Epithelial cell of prostate (primary cell): ENCODE measurements around the gene KAT6B.
"Not testable (repeated sequence)": the region's sequence is repeated elsewhere in the genome, so short reads cannot be mapped to it uniquely, and the experiment has no call there.

Experiments
- DNase-seq: peaks from one replicate; pipeline ENCODE4 v3.0.0-alpha.2; 2011; ENCODE audit warnings: low read depth, low spot score
- H3K27ac ChIP-seq: fragments of 450-650 bp; 2 replicates; pipeline ENCODE4 v1.5.1; 2017; ENCODE audit warnings: mild to moderate bottlenecking

Gene KAT6B

DNA sequence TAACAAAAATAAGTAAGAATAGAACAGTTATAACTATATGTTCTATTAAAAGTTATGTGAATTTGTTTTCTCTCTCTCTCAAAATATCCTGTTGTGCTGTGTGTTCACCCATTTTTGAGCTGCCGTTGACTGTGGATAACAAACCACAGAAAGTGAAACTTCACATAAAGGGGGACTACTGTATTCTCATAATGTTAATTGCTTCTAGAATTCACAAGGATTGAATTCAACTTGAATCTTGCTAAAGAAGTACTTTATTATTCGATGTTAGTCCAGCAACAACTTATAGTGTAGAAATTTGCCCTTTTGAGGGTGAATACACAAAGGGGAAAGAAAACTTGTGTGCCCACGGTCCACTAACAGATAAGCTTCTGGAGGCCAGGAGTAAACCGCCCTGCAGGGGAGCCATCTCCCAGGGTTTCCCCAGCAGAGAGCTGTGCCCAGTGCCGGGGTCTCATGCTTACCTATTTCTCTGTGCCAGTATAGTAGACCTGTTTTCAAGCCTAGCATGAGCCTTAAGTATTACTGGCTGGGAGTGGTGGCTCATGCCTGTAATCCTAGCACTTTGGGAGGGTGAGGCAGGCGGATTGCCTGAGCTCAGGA is 87.1 kb downstream of the KAT6B start:
- no peak for DNase-seq
- no peak overlapping the region for H3K27ac ChIP-seq

DNA sequence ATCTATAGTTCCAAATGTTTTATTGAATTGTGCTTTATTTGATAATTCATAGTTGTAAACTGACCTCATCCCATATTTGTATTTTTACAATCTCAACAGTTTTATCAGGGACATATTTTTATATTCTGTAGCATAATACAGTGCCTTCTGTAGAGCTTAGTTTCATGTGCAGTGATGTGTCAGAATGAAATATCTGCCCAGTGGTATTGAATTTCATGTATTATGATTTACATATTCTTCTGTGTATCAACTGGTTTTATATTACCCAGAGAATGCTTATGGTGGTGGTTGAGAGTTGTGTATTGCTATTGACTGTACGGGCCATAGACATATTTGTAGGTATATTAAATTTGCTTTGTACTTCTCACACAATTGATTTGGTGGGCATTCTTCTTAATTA is 89.9 kb downstream of the KAT6B start:
- H3K27ac ChIP-seq, result no peak overlapping the region

DNA sequence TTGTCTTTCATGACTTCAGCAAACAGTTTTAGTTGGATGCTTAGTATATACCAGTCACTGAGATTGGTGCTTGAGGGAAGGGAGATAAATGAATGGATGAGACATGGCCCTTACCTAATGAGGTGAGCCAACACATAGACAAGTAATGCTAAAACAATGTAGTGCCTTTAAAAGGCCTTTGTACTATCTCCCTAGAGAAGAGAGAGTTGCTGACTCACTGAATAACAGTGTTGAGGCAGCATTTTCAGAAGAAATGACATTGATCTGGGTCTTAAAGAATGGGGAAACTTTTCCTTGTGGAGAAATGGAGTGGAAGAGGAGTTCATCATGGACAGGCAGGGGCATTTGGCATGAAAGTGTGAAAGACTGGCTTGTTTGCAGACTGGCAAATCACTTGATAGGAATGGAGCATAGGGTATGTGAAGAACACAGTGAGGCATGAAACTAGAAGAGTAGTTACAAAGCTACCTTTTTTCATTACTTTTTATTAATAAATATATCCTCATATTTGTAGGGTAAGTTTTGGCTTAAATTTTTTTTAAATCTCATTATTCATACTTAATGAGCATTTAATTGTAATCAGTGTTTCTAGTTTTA is 91.2 kb downstream of the KAT6B start:
- DNase-seq, result peak; percentile 85

More for the DNA sequence above, 89.9 kb downstream of the KAT6B start:
- DNase-seq, result no peak

DNA sequence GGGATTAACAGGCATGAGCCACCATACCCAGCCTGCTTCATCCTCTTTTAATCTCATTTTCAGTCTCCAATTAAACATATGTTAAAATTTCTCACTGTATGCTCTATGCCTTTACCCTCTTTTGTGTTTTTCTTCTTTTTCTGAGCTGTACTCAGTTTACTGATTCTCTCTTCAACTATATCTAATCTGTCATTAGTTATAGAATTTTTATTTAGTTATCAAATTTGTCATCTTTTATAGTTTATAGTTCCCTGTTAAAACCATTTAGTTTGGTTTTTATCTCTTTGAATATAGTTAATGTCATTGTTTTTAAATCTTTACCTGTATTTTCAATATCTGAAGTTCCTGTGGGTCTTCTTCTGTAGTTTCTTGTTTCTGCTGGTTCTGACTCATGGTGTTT is 93.3 kb downstream of the KAT6B start:
- H3K27ac ChIP-seq, result no peak overlapping the region
- DNase-seq, result no peak

More for the DNA sequence above, 91.2 kb downstream of the KAT6B start:
- peak overlapping the region; percentile 47 for H3K27ac ChIP-seq

DNA sequence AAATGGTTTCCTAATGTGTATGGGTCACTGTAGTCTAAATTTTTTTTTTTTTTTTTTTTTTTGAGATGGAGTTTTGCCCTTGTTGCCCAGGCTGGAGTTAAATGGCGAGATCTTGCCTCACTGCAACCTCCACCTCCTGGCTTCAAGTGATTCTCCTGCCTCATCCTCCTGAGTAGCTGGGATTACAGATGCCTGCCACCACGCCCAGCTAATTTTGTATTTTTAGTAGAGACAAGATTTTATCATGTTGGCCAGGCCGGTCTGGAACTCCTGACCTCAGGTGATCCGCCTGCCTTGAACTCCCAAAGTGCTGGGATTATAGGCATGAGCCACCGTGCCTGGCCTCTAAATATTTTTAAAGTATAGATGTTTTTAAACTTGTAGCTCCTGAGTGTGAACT is 94.7 kb downstream of the KAT6B start:
- DNase-seq, H3K27ac ChIP-seq: not testable (repeated sequence)

DNA sequence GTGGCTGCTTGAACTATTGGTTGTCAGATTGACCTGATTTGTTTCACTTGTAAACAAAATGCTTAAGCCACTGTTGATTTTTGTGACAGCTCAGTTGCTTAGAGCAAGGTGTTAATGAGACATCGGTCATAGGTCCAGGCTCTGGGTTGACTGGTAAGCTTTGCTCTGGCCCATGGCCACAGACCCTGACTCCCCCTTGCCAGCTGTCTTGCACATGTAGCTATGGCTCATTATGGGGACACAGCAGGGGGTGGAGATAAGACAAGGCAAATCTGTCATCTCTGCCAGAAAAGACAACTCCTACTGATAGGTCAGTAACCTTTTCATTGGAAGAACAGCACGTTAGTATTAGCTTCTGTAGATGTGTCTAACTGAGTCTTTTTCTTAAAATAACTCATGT is 95.3 kb downstream of the KAT6B start:
- DNase-seq, result no peak
- H3K27ac ChIP-seq, result no peak overlapping the region

DNA sequence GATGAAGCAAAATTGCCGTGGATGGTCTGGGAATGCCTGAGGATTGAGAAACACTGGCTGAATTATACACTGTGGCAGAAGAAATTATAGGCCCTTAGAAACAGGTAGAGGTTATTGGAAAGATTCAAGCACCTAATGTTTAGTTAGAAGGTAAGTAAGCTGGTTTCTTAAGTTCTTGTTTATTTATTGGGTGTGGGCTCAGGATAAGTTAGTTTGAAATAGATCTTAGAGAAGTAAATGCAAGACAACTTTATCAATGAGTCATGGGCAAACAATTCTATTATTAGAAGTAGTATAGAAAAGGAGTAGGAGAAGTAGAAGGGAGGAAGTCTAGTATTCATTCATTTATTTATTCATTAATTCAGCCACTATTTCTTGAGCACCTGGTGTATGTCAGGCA is 96.5 kb downstream of the KAT6B start:
- DNase-seq, result peak; percentile 27

DNA sequence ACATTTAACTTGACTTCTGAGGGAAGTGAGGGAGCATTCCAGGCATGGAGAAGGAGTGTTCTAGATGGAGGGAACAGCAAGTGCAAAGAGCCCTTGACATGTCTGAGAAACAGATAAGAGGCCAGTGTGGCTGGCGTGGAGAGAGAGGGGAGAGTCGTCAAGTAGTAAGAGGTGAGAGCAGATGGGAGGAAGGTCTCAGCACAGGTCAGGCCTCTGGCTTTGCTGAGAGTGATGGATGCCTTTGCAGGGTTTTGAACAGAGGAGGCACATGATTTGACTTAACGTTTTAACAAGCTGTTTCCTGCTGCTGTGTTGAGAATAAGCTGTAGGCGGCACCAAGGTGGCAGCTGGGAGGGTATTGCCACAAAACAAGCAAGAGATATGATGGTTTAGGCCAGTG is 97.2 kb downstream of the KAT6B start:
- DNase-seq, result no peak
- peak overlapping the region; percentile 84 for H3K27ac ChIP-seq

More for the DNA sequence above, 96.5 kb downstream of the KAT6B start:
- peak overlapping the region; percentile 84 for H3K27ac ChIP-seq

DNA sequence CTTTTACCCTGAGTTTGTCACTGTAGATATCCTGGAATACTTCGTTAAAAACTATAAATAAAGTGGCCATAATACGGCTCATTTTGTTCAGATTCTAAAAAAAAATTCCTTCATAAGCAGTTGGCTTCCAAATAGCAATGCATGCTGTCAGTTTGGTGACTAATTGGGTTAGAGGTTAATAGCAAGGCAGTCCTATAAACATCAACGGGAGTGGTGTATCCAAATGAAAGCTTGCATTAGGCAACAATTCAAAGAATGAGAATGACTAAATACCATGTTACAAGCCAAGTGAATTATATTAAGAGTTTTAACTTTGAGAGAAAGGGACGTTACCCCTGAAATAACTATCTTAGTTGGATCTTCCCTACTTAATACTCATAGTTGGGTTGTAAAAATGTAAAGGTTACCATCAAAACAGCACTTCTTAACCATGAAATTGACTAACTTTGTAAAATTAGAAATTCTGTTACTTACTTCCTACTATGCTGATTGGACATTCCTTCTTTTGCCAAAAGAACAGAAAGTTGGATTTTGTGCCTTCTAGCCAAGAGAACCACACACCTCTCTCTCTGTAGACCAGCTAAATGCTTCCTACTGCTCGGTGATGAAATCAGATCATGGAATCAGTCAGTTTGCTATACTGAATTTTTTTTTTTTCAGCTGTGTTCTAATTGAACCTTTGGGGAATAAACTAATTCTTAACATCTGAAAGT is 98.0 kb downstream of the KAT6B start:
- peak; percentile 74 for DNase-seq
- peak overlapping the region; percentile 84 for H3K27ac ChIP-seq

DNA sequence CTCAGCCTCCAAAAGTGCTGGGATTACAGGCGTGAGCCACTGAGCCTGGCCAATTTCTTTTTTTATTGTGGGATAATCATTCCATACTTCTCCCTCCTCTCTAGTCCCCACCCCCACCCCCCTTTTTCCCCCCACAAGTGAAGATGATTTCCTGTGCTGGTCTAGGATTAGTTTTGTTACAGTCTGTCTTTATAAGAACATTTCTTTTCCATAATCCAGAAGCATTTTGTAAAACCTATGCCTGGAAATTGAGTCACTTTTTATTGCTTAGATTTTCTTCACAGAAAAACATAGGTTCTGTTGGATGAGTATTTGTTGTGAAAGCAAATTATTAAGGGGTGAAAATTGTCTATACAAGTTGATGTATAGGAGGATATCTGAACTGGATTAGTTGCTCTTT is 98.9 kb downstream of the KAT6B start:
- peak overlapping the region; percentile 84 for H3K27ac ChIP-seq
- DNase-seq, result no peak

DNA sequence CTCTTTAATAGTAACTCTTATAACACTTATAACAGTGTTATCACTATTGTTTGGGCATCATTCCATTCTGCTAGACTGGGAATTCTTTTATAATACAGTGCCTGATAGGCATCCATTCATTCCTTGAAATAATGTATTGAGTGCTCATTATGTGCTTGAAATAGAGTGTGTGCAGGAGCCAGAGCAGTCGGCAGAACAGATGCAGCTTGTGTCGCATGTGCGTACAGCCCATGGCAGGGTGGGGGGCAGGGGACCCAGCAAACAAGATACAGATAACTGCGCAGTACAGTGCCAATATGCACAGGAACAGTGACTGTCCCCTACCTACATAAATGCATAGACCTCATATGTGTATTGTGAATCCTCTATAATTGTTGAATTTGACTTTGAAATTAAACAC is 99.3 kb downstream of the KAT6B start:
- no peak overlapping the region for H3K27ac ChIP-seq
- no peak for DNase-seq

DNA sequence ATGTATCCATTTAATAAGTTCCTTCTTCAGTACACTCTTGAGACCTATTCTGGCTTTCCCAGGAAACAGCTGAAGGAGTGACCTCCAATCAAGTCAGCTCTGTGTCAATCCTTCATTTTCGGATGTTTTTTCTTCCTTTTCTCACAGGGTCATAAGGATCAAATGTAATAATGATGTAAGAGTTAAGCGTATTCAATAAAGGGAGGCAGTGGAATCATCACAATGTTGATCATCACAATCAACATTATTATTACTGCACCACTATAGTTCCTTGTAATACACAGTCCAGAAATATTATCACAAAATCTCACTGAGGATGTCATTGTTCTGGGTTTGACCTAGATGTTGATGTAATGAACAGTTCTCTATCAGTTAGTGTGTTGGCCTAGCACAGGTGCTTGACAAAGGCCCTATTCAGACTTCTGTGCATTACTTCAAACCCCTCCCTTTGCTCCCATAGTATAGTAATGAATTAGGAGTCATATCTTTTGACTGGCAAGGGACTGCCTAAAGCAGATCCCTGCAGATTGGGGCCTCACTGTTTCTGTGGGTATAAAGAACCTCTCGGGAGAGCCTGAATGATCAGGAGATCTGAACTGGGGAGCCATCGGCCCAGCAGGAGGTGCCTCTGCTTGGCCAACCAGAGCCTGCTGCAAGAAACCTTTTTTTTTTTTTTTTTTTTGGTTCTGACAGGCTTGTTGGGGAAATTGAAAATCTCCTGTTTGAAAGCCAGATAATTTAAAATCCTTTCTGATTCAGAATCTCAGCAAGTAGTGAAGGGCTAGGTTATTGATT is 100.6 kb downstream of the KAT6B start:
- H3K27ac ChIP-seq, result peak overlapping the region; percentile 11
- no peak for DNase-seq

DNA sequence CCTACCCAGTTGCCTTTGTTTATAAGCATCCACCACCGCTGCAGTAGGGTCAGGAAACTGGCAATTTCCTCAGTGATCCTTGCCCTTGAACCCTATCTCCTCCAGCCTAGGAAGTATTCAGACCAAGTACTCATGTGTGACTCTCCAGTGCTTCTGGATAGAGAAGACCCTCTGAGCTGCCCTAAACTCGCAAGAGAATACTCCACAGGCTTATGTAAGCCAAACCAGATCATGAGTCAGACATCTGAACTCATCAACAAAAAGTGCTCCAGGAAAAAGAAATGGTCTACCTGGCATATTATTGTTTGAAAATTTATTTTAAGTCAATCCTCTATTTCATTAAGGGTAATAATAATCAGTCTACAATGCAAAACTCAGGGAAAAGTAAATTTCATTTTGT is 101.3 kb downstream of the KAT6B start:
- H3K27ac ChIP-seq, result peak overlapping the region; percentile 11
- no peak for DNase-seq

DNA sequence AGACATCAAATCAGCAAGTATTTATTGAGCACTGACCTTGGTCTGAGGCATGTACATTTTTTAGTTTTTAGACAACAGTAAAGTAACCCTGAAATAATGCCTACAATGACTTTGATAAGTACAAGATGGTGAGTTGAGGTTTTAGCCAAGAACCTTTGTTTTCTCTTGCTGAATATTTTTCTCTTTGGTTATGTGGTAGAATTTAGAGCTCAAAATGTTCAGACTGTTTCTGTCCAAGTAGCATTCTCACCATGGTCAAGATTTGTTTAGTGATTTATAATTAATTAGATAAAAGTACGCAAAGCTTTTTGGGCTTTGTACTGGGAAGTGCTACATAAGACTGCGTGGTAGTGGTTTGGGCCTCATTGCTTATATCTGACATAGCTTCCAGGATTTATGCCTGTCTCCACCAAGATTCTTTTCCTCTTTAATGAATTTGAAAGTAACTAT is 102.4 kb downstream of the KAT6B start:
- DNase-seq, result no peak

DNA sequence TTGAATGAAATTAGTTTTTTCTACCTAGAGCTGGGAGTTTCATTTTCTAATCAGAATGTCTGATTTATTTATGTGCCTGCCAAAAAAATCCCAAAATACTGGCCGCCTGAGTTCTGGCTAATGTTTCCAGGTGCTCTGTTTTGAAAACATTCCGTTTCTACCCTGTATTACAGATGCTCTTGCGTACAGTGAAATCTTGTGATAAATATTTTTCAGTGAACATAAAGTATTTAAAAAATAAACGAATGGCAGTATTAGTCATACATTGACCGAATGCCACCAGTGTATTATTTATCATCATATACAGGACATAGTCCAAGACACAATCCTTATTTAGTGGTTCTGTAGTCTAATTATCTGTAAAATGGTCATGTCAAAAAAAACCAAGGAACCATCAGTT is 102.8 kb downstream of the KAT6B start:
- no peak overlapping the region for H3K27ac ChIP-seq
- no peak for DNase-seq

More for the DNA sequence above, 102.4 kb downstream of the KAT6B start:
- H3K27ac ChIP-seq, result no peak overlapping the region

DNA sequence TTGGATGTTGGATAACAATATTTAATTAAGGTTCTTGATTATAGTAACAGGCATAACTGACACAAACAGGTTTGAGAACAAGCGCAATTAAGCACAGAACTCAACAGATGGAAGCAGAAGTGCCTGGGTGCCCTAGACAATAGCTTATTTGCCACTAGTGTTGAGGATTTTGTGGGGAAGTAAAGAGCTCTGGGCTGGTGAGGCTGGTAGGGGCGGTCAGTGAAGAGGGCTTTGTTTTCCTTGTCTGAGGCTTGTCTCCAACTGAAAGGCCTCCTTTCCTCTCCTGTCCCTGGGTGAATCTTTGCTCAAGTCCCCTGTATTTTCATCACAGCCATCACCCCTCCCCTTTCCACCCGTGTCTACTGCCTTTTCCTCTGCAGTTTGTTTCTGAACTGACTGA is 104.6 kb downstream of the KAT6B start:
- no peak overlapping the region for H3K27ac ChIP-seq
- DNase-seq, result no peak

DNA sequence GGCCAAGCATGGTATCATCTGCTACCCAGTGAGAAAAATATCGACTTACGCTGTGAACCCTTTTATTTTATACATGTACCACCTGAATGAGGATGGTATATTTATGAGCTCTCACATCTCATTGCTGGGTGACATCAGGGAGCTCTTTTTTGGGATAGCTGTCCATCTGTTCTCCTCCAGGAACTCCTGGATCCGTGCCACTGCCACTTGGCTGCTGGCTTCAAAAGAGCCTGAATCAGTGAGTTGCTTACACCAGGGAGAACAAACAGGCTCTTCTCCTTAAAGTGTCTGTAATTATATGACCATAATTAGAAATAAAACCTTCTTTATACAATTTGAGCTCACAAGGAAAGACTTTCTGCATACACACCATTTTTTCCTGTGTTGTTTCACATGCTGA is 106.2 kb downstream of the KAT6B start:
- DNase-seq, result no peak
- no peak overlapping the region for H3K27ac ChIP-seq

DNA sequence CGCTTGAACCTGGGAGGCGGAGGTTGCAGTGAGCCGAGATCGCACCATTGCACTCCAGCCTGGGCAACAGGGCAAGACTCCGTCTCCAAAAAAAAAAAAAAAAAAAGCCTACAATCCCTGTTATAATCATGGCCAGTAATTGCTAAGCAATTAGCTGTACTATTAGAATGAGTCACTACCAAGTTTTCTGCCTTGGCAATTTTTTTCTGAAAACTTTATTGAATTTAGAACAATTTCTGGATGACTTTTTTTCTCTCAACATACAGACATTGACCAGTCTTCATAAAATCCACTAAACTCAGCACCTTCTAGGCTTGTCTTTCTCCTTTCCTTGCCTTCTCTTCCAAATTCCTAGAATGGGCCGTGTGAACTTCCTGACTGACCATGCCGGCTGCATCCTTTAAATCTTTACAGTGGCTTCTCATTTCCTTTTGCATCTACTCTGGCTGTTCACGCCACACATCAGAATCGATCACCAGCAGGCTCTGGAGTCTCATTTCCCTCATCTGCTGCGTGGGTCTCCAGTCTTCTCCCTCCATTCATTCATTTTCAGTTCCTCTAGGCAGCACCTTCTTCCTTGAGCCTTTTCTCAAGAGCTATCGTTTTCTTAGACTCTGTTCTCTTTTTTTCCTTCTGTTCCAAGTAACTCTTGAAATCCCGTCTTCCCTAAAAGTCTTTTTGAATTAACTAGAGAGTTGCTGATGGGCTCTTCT is 107.9 kb downstream of the KAT6B start:
- H3K27ac ChIP-seq, result no peak overlapping the region
- no peak for DNase-seq

DNA sequence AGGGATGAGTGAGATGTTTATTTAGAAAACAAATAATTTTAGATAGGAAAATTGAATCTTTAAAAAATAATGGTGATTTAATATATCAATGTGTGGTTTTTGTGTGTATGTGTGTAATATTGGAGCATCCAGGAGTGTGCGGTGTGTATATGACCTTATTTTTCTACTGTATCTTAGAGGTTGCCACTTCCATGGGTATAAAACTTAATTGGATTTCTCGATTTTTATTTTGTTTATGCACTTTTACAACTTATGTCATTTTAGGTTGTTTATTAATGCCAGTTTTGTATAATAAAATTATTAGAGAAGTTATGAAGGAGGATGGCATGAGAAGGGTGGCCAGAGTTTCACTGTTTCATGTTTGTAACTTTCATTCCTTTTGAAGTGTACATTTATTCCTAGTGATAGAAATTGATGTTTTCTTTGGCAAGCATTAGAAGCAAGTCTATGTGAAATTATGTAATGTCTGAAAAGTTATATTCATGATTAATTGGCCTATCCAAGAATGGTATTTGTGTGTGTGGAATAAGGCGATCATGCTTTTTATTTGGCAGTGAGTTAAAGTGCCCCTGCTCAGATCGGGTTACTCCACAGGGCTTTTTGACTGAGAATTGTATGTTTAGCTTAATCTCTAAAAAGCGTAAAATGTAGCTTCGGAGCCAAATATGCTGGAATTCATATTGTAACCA is 110.3 kb downstream of the KAT6B start:
- no peak for DNase-seq
- no peak overlapping the region for H3K27ac ChIP-seq
